ENCODE results near the gene QSOX1. TPM values are rescaled to one million over a fixed set of nuclear protein-coding genes. Genes with fewer than 3 reads are reported as not detected.

The QSOX1 gene
- total and polyA plus RNA-seq, 2 experiments from 2014 or later = 225 to 257 TPM

DNA sequence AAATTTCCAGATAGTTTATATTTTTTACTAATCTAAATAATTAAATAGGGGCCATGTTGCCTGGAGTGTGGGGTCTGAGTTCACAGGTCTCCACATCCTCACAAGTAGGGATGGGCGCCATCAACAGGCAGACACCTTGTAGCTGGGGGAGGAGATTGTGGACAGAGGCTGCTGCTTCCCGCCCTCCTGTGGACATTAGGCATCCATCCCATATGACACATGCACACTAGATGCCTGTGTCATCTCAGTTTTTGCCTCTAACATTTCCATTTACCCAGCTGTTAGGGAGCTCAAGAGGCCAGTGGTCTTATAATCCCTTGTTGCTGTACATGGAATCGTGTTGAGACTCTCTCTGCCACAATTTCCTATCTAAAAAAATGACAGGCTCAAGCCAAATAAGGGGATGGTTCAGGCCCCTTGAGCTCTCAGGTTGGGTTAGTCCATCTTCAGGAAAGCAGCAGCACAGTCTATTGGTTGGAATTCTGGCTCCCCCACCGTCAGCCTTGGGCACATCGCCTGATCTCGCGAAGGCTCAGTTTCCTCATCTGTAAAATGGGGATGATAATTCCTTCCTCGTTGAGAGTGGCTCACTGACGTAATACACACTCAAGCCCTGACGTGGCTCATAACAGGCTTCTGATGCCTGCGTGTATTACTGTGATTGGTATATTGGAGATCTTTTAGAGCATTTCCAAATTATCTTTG lies 89.0 kb downstream of the QSOX1 start:
- TF ChIP-seq CTCF (IDR thresholded peaks at IDR 0.05; ENCODE audit: poor library complexity) (no peak), EZH2 (IDR thresholded peaks at IDR 0.05; ENCODE audit: borderline replicate concordance) (no peak), EZH2phosphoT487 (IDR thresholded peaks at IDR 0.05; ENCODE audit: low read depth, severe bottlenecking, unreplicated experiment) (no peak)
- H2AFZ ChIP-seq = no peak overlapping the region
- no peaks in the 10 kb centered on the region for H3K79me2 ChIP-seq
- H3K4me1 ChIP-seq (ENCODE audit: insufficient read depth) = no peaks in the 10 kb centered on the region
- H4K20me1 ChIP-seq (ENCODE audit: insufficient read depth, poor library complexity, severe bottlenecking) = no peaks in the 10 kb centered on the region
- no peak for DNase-seq (ENCODE audit: low spot score)
- no peaks in the 10 kb centered on the region for H3K9me2 ChIP-seq (replicated peaks; ENCODE audit: insufficient read depth)
- H3K36me3 ChIP-seq (replicated peaks; ENCODE audit: insufficient read depth, low read depth) = no peaks in the 10 kb centered on the region
- no peaks in the 10 kb centered on the region for H3K9me3 ChIP-seq (ENCODE audit: low read depth)
- H3K4me2 ChIP-seq = no peak overlapping the region
- no peak overlapping the region for H3K27ac ChIP-seq
- 90% methylated on average over 11 of the region's 11 CpGs for WGBS (ENCODE audit: low lambda C conversion rate, missing lambda C conversion rate)
- no peak overlapping the region for H3K4me3 ChIP-seq
- H3K27me3 ChIP-seq = peaks cover 49% of the 10 kb centered on the region

- no peak for DNase-seq (ENCODE audit: low spot score)
- Histone ChIP-seq H3K27me3 (peaks cover 37% of the 10 kb centered on the region), H3K9me2 (replicated peaks; ENCODE audit: insufficient read depth) (no peaks in the 10 kb centered on the region), H3K4me1 (ENCODE audit: insufficient read depth) (no peaks in the 10 kb centered on the region), H3K27ac (no peak overlapping the region), H4K20me1 (ENCODE audit: insufficient read depth, poor library complexity, severe bottlenecking) (no peaks in the 10 kb centered on the region), H3K79me2 (no peaks in the 10 kb centered on the region), H3K4me2 (no peak overlapping the region), H2AFZ (no peak overlapping the region), H3K9me3 (ENCODE audit: low read depth) (no peaks in the 10 kb centered on the region), H3K4me3 (no peak overlapping the region), H3K36me3 (replicated peaks; ENCODE audit: insufficient read depth, low read depth) (no peaks in the 10 kb centered on the region)
- WGBS (ENCODE audit: low lambda C conversion rate, missing lambda C conversion rate) = 87% methylated on average over 6 of the region's 6 CpGs
- TF ChIP-seq EZH2phosphoT487 (IDR thresholded peaks at IDR 0.05; ENCODE audit: low read depth, severe bottlenecking, unreplicated experiment) (no peak), CTCF (IDR thresholded peaks at IDR 0.05; ENCODE audit: poor library complexity) (no peak), EZH2 (IDR thresholded peaks at IDR 0.05; ENCODE audit: borderline replicate concordance) (no peak)
Measured at GRCh38 chr1:180244840-180245239, 90.2 kb downstream of the QSOX1 start.

- Histone ChIP-seq H3K36me3 (replicated peaks; ENCODE audit: insufficient read depth, low read depth) (no peaks in the 10 kb centered on the region), H3K4me1 (ENCODE audit: insufficient read depth) (no peaks in the 10 kb centered on the region), H2AFZ (no peak overlapping the region), H3K79me2 (no peaks in the 10 kb centered on the region), H3K27ac (no peak overlapping the region), H3K9me3 (ENCODE audit: low read depth) (no peaks in the 10 kb centered on the region), H3K9me2 (replicated peaks; ENCODE audit: insufficient read depth) (no peaks in the 10 kb centered on the region), H4K20me1 (ENCODE audit: insufficient read depth, poor library complexity, severe bottlenecking) (no peaks in the 10 kb centered on the region), H3K4me3 (no peak overlapping the region), H3K4me2 (no peak overlapping the region), H3K27me3 (peaks cover 20% of the 10 kb centered on the region)
- no peak for DNase-seq (ENCODE audit: low spot score)
- 91% methylated on average over 5 of the region's 5 CpGs for WGBS (ENCODE audit: low lambda C conversion rate, missing lambda C conversion rate)
- TF ChIP-seq EZH2 (IDR thresholded peaks at IDR 0.05; ENCODE audit: borderline replicate concordance) (no peak), CTCF (IDR thresholded peaks at IDR 0.05; ENCODE audit: poor library complexity) (no peak), EZH2phosphoT487 (IDR thresholded peaks at IDR 0.05; ENCODE audit: low read depth, severe bottlenecking, unreplicated experiment) (no peak)
Measured at GRCh38 chr1:180246579-180246978, 91.9 kb downstream of the QSOX1 start.

All from hepatocyte (in vitro differentiated cells).